GM15510 (cell line): ENCODE measurements around the gene IGF2BP3.

Source experiments
- POLR2A ChIP-seq: IDR thresholded peaks from 3 replicates; pipeline ENCODE4 v1.6.1; 2011; ENCODE audit warnings: borderline replicate concordance; ENCODE audit not compliant: insufficient read length; ENCODE audit errors: extremely low read depth

Gene IGF2BP3

GRCh38 chr7:23347033-23347681, 123.1 kb downstream of the IGF2BP3 start:
- TF ChIP-seq POLR2A: no peak

GRCh38 chr7:23346316-23346715, 124.0 kb downstream of the IGF2BP3 start:
- no peak for TF ChIP-seq POLR2A

GRCh38 chr7:23345601-23346000, 124.7 kb downstream of the IGF2BP3 start:
- no peak for TF ChIP-seq POLR2A

- no peak for TF ChIP-seq POLR2A
Observed at GRCh38 chr7:23343806-23344475, 126.3 kb downstream of the IGF2BP3 start.

GRCh38 chr7:23343102-23343501, 127.2 kb downstream of the IGF2BP3 start:
- TF ChIP-seq POLR2A: no peak

- no peak for TF ChIP-seq POLR2A
Observed at GRCh38 chr7:23341846-23342598, 128.3 kb downstream of the IGF2BP3 start.

GRCh38 chr7:23338863-23339262, 131.4 kb downstream of the IGF2BP3 start:
- no peak for TF ChIP-seq POLR2A

GRCh38 chr7:23338439-23338838, 131.9 kb downstream of the IGF2BP3 start:
- TF ChIP-seq POLR2A: no peak

GRCh38 chr7:23337374-23337773, 132.9 kb downstream of the IGF2BP3 start:
- TF ChIP-seq POLR2A: no peak

- TF ChIP-seq POLR2A: no peak
Observed at GRCh38 chr7:23336799-23337283, 133.4 kb downstream of the IGF2BP3 start.

- TF ChIP-seq POLR2A: no peak
Observed at GRCh38 chr7:23336086-23336485, 134.2 kb downstream of the IGF2BP3 start.

- TF ChIP-seq POLR2A: no peak
Observed at GRCh38 chr7:23335621-23336020, 134.7 kb downstream of the IGF2BP3 start.

GRCh38 chr7:23335136-23335535, 135.2 kb downstream of the IGF2BP3 start:
- TF ChIP-seq POLR2A: no peak

GRCh38 chr7:23334482-23335056, 135.7 kb downstream of the IGF2BP3 start:
- TF ChIP-seq POLR2A: no peak

- no peak for TF ChIP-seq POLR2A
Observed at GRCh38 chr7:23333671-23334246, 136.5 kb downstream of the IGF2BP3 start.

- TF ChIP-seq POLR2A: no peak
Observed at GRCh38 chr7:23332910-23333612, 137.2 kb downstream of the IGF2BP3 start.
